ENCODE measurements around the gene MYB. TPM values are rescaled to one million over a fixed set of nuclear protein-coding genes. Genes with fewer than 3 reads are reported as not detected.
A peak's percentile ranks its signal among the peaks of the same experiment; 100 is the strongest.
"Not testable (repeated sequence)": the region's sequence is repeated elsewhere in the genome, so short reads cannot be mapped to it uniquely, and the experiment has no call there.

MYB gene
- total RNA-seq, 3 donors from 2014 or later = 1.1 to 61.9 (median 37.0) TPM

DNA sequence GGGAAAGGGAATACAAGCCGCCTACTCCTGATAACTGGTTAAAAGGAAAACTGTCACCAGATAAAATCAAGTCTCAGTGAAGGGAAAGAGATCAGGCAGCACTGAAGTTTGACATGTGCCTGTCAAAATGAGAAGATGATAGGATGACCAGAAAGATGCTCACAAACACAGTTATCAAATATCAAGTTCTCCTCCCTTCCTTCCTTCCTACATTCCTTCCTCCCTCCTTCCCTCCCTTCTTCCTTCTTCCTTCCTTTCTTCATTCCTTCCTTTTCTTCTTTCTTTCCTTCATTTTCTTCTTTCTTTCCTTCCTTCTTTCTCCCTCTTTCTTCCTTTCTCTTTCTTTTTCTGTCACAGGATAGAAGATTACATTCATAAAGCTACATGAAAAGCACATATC is 55.2 kb downstream of the MYB start:
- Histone ChIP-seq H3K27ac (no peak overlapping the region), H3K4me1 (no peaks in the 10 kb centered on the region), H3K27me3 (no peaks in the 10 kb centered on the region), H3K36me3 (no peaks in the 10 kb centered on the region), H3K9me3 (no peaks in the 10 kb centered on the region), H3K4me3 (no peak overlapping the region)
- intact Hi-C loops (cut with DNase I; ENCODE audit: low total_unique reads) = no loop called here
- no peak for DNase-seq (ENCODE audit: low spot score in 2 of 2)
- TF ChIP-seq POLR2A (IDR thresholded peaks at IDR 0.05) (no peak), POLR2AphosphoS5 (IDR thresholded peaks at IDR 0.05) (no peak)
- TF ChIP-seq, protein P1, sequence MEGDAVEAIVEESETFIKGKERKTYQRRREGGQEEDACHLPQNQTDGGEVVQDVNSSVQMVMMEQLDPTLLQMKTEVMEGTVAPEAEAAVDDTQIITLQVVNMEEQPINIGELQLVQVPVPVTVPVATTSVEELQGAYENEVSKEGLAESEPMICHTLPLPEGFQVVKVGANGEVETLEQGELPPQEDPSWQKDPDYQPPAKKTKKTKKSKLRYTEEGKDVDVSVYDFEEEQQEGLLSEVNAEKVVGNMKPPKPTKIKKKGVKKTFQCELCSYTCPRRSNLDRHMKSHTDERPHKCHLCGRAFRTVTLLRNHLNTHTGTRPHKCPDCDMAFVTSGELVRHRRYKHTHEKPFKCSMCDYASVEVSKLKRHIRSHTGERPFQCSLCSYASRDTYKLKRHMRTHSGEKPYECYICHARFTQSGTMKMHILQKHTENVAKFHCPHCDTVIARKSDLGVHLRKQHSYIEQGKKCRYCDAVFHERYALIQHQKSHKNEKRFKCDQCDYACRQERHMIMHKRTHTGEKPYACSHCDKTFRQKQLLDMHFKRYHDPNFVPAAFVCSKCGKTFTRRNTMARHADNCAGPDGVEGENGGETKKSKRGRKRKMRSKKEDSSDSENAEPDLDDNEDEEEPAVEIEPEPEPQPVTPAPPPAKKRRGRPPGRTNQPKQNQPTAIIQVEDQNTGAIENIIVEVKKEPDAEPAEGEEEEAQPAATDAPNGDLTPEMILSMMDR (IDR thresholded peaks at IDR 0.05) = no peak

DNA sequence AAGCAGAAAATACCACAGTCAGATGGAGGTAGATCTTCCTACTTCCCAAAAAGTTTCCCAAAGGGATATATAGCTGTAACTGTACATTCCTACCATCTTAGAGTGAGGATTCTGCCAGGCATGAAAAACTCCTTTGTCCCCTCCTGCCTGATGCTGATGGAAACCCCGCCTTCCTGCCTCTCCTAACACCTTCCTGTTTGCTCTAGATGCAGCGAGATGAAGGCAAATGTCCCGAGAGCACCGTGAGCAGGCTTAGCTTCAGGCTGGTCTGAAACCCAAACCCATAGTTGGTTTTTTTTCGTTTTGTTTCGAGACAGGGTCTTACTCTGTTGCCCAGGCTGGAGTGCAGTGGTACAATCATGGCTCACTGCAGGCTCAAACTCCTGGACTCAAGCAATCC is 55.6 kb downstream of the MYB start:
- Histone ChIP-seq H3K27me3 (no peaks in the 10 kb centered on the region), H3K36me3 (no peaks in the 10 kb centered on the region), H3K4me1 (no peaks in the 10 kb centered on the region), H3K9me3 (no peaks in the 10 kb centered on the region), H3K27ac (no peak overlapping the region), H3K4me3 (no peak overlapping the region)
- no peak for DNase-seq (ENCODE audit: low spot score in 2 of 2)
- no peak for TF ChIP-seq POLR2AphosphoS5 (IDR thresholded peaks at IDR 0.05)
- intact Hi-C loops (cut with DNase I; ENCODE audit: low total_unique reads) = no loop called here

DNA sequence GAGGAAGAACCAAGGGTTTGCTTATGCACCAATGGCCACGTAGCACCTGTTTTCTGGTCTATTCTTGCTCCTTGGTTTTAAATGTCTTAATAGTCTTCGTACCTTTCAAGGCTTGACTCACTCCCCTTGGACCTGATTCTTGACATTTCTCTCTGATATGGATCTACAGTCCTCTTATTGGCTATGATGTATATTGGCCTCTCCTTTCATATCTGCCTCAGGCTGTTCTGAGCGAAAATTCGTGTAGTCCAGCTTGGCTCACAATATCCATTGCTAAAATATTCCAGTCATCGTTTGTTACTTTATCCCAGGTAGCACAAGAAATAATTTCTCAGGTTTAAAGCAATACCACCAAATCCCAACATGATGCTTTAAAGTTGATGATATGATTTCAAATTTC is 59.6 kb downstream of the MYB start:
- Histone ChIP-seq H3K36me3 (no peaks in the 10 kb centered on the region), H3K27me3 (no peaks in the 10 kb centered on the region), H3K27ac (no peak overlapping the region), H3K9me3 (no peaks in the 10 kb centered on the region), H3K4me3 (no peak overlapping the region), H3K4me1 (no peaks in the 10 kb centered on the region)
- DNase-seq (ENCODE audit: low spot score in 2 of 2) = no peak
- intact Hi-C loops (cut with DNase I; ENCODE audit: low total_unique reads) = no loop called here
- TF ChIP-seq POLR2AphosphoS5 (IDR thresholded peaks at IDR 0.05) (no peak), POLR2A (IDR thresholded peaks at IDR 0.05) (no peak)
- TF ChIP-seq, protein P1 (IDR thresholded peaks at IDR 0.05) = no peak

DNA sequence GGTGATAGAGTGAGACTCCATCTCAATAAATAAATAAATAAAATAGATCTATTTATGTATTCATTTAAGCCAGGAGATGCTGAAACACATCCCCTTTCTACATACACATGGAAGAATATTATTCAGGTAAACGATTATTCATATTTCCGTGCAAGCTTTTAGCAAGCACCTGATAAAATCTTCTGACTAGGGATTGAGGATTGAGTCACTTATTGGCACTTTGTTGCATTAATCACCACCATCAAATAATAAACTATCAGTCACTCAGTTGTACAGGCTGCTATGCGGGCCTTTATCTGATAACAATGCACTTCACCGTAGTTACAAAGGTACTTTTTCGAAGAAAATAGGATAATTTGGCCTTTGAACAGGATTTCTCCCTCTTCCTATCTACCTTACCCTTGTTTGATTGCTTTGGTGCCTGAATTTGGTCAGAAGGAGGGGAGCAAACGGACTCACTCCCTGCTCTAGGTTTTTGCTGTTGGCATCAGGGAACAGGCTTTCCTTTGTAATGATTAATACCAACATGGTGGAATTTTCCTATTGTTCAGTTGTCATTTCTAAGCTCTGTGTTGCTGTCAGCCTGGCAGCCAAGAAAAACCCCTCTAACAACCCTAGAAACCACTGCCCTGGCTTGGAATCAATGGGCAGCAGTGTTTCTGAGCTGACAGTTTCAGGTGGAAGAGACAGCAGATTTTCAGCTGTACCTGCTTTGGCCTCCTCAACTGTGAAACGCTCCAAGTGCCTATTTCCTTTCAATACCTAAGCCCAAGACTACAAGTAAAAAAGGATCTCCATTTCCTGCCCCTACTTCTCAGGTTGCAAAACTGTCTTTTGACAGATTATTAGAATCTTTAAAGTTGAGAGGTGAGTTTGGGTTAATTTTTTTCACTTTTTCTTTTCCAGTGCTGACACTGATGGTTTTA is 63.0 kb downstream of the MYB start:
- intact Hi-C loops (cut with DNase I; ENCODE audit: low total_unique reads) = no loop called here
- H3K27ac ChIP-seq = peak overlapping the region; percentile 34 to 64
- no peaks in the 10 kb centered on the region for H3K27me3 ChIP-seq
- no peaks in the 10 kb centered on the region for H3K36me3 ChIP-seq
- H3K9me3 ChIP-seq = no peaks in the 10 kb centered on the region
- H3K4me3 ChIP-seq = no peak overlapping the region
- TF ChIP-seq POLR2AphosphoS5 (IDR thresholded peaks at IDR 0.05) (no peak), POLR2A (IDR thresholded peaks at IDR 0.05) (no peak)
- TF ChIP-seq, protein P1 (IDR thresholded peaks at IDR 0.05) = no peak
- no peaks in the 10 kb centered on the region for H3K4me1 ChIP-seq
- DNase-seq (ENCODE audit: low spot score in 2 of 2) = no peak

DNA sequence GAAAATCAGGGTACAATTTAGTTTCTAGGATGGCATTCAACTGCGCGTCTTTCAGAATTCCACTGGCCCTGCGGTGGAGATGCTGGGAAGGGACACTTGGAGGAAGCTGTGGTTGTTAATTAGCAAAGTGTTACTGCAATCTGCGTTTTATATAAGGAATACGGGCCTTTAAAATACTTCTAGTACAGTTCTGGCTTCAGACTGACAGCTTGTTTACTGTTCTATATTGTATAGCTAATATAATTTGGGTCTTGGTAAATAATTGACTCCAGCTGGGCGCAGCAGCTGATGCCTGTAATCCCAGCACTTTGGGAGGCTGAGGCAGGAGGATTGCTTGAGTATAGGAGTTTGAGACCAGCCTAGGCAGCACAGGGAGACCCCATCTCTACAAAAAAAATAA is 63.7 kb downstream of the MYB start:
- no peak for DNase-seq (ENCODE audit: low spot score in 2 of 2)
- Histone ChIP-seq H3K4me3 (no peak overlapping the region), H3K9me3 (no peaks in the 10 kb centered on the region), H3K27me3 (no peaks in the 10 kb centered on the region), H3K4me1 (no peaks in the 10 kb centered on the region), H3K36me3 (no peaks in the 10 kb centered on the region), H3K27ac (peak overlapping the region; percentile 13 to 34)
- TF ChIP-seq POLR2AphosphoS5 (IDR thresholded peaks at IDR 0.05) (no peak), POLR2A (IDR thresholded peaks at IDR 0.05) (no peak)
- TF ChIP-seq, protein P1 (IDR thresholded peaks at IDR 0.05) = no peak
- intact Hi-C loops (cut with DNase I; ENCODE audit: low total_unique reads) = no loop called here

DNA sequence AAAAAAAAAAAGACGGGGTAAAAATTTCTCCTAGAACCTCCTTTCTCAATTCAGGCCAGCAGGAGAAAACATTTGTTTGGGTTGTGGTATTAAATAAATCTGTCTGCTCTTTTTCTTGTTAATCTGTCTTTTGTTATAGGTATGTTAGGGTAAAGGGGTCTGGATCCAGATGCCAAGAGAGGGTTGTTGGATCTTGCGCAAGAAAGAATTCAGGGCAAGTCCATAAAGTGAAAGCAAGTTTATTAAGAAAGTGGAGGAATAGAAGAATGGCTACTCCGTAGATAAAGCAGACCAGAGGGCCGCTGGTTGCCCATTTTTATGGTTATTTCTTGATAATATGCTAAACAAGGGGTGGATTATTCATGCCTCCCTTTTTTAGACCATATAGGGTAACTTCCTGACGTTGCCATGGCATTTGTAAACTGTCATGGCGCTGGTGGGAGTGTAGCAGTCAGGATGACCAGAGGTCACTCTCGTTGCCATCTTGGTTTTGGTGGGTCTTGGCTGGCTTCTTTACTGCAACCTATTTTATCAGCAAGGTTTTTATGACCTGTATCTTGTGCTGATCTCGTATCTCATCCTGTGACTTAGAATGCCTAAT is 65.4 kb downstream of the MYB start:
- H3K9me3 ChIP-seq; intact Hi-C loops (cut with DNase I; ENCODE audit: low total_unique reads); H3K36me3 ChIP-seq; H3K27me3 ChIP-seq; H3K27ac ChIP-seq; DNase-seq (ENCODE audit: low spot score in 2 of 2); H3K4me3 ChIP-seq; H3K4me1 ChIP-seq: not testable (repeated sequence)
